Lung (tissue), 13 donors: ENCODE measurements around the gene PTBP1. TPM values are rescaled to one million over a fixed set of nuclear protein-coding genes. Genes with fewer than 3 reads are reported as not detected.
A peak's percentile ranks its signal among the peaks of the same experiment; 100 is the strongest.

Experiments
- ATAC-seq: fragments of 200-7000 bp; cut with Tn5 transposase; one replicate; pipeline ENCODE4 v1.9.1; 2020; ENCODE audit warnings: moderate number of reproducible peaks; ENCODE audit not compliant: insufficient read depth, low FRiP score
- DNase-seq, 3 donors: peaks; one replicate each; pipeline ENCODE4 v3.0.0-alpha.2; 2013 to 2017
- H3K27ac ChIP-seq, 2 donors: one replicate each; pipeline ENCODE4 v1.5.1; 2013; ENCODE audit warnings: mild to moderate bottlenecking in 2 of 2, moderate library complexity in 2 of 2, control low read depth in 1 of 2, inconsistent platforms in 1 of 2, low read depth in 1 of 2, low read length in 1 of 2
- H3K27me3 ChIP-seq, 3 donors: one replicate each; pipeline ENCODE4 v1.5.1; 2013; ENCODE audit warnings: low read length in 2 of 3; ENCODE audit not compliant: control insufficient read depth in 3 of 3, insufficient read depth in 3 of 3
- H3K36me3 ChIP-seq, 4 donors: one replicate each; pipeline ENCODE4 v1.5.1; 2013; ENCODE audit warnings: low read length in 4 of 4, mild to moderate bottlenecking in 1 of 4, moderate library complexity in 1 of 4; ENCODE audit not compliant: control insufficient read depth in 4 of 4, insufficient read depth in 4 of 4
- H3K4me1 ChIP-seq, 5 donors: one replicate each; pipeline ENCODE4 v1.5.1; 2013; ENCODE audit warnings: low read length in 5 of 5, mild to moderate bottlenecking in 2 of 5, moderate library complexity in 1 of 5; ENCODE audit not compliant: control insufficient read depth in 5 of 5, insufficient read depth in 5 of 5
- H3K4me3 ChIP-seq: one replicate; pipeline ENCODE4 v1.5.1; 2013; ENCODE audit warnings: mild to moderate bottlenecking, control low read depth, moderate library complexity
- H3K9ac ChIP-seq, 2 donors: one replicate each; pipeline ENCODE4 v1.5.1; 2013; ENCODE audit warnings: low read length in 2 of 2, control low read depth in 1 of 2; ENCODE audit not compliant: insufficient read depth in 1 of 2
- H3K9me3 ChIP-seq, 4 donors: one replicate each; pipeline ENCODE4 v1.5.1; 2013; ENCODE audit warnings: low read length in 3 of 4, mild to moderate bottlenecking in 1 of 4, moderate library complexity in 1 of 4; ENCODE audit not compliant: control insufficient read depth in 4 of 4, insufficient read depth in 3 of 4
- CTCF ChIP-seq: IDR thresholded peaks from 2 replicates; pipeline ENCODE4 v1.5.1; 2012; ENCODE audit warnings: mild to moderate bottlenecking; ENCODE audit errors: control extremely low read depth, extremely low read depth
- WGBS, 2 donors: extraction: QIAGEN DNeasy Blood & Tissue Kit; methylation state at CpG; one replicate each; pipeline ENCODE4 v1.1.7; 2013; 5-methylcytosine and 5-hydroxymethylcytosine counted together
- polyA plus RNA-seq, 2 donors: library from polyadenylated mRNA; stranded (reverse); fragments of 200-250 nt; gene quantifications; one replicate each; pipeline ENCODE4 v1.2.1, GENCODE V29; 2013
- small RNA-seq: library from RNA; depleted of rRNA; stranded (forward); fragments of <200 nt; gene quantifications from one replicate; pipeline ENCODE3, GENCODE V24; 2014; ENCODE audit warnings: low replicate concordance
- total RNA-seq, 2 donors: library from RNA; depleted of rRNA in 1 of 2; stranded (reverse); fragments of >200 nt in 1 of 2; gene quantifications; one replicate each; pipeline ENCODE4 v1.2.1, GENCODE V29; 2014 to 2021
- donor health status: control.
- donor health status: control.
- donor health status: Bipolar disorder and iron deficiency.
- donor health status: healthy.
- donor health status: DM: yes; HTN: yes; CAD: no.

The PTBP1 gene
- total and polyA plus RNA-seq, 4 donors, result 112 to 321 (median 203) TPM

- Histone ChIP-seq H3K9me3 (no peaks in the 10 kb centered on the region), H3K4me1 (peaks cover 0 to 13% (median 9%) of the 10 kb centered on the region in 5 donors), H3K9ac (no peak within 1 kb of the TSS), H3K27ac (peak within 1 kb of the TSS; percentile 22 to 55), H3K4me3 (no peak within 1 kb of the TSS), H3K27me3 (peaks cover 0 to 12% (median 0%) of the 10 kb centered on the region in 3 donors), H3K36me3 (no peaks in the 10 kb centered on the region)
- TF ChIP-seq CTCF, result no peak
- no peak for ATAC-seq
- 19 to 39% methylated on average over 21 to 24 of the region's 24 CpGs for WGBS, 2 donors
- DNase-seq, result peak in 2 of 3 donors; percentile 40 to 67
Measured at GRCh38 chr19:858868-859843, 61.9 kb downstream of the PTBP1 start, which contains the start of gene CFD. CFD (plus strand) TSS chr19:859664; CDS start chr19:859690, 26 bp downstream.

GRCh38 chr19:861141-861755 is 64.0 kb downstream of the PTBP1 start:
- Histone ChIP-seq H3K9me3 (no peaks in the 10 kb centered on the region), H3K27me3 (peaks cover 0 to 12% (median 0%) of the 10 kb centered on the region in 3 donors), H3K4me1 (peaks cover 0 to 13% (median 9%) of the 10 kb centered on the region in 5 donors), H3K27ac (no peak overlapping the region), H3K9ac (no peak overlapping the region), H3K36me3 (no peaks in the 10 kb centered on the region), H3K4me3 (no peak overlapping the region)
- 57 to 62% methylated on average over 25 to 35 of the region's 35 CpGs for WGBS, 2 donors
- no peak for TF ChIP-seq CTCF
- DNase-seq, result no peak
- no peak for ATAC-seq

Small RNA genes lying within 50 kb of the gene (small RNA-seq; reads per million reads assigned to genes)
- not detected for gene MIR3187

Other genes with a start within 250 kb of the PTBP1 start
- gene BSG, start 224.9 kb upstream of the PTBP1 start, total RNA-seq, result 100 to 1,000 TPM; 239 to 416 TPM
- 100 to 1,000 TPM; 333 to 376 TPM for gene BSG, start 224.9 kb upstream of the PTBP1 start, polyA plus RNA-seq
- gene HCN2, start 207.6 kb upstream of the PTBP1 start, total RNA-seq, result under 1 TPM; 0.21 to 0.37 TPM
- under 1 TPM; 0.04 to 0.11 TPM for gene HCN2, start 207.6 kb upstream of the PTBP1 start, polyA plus RNA-seq
- 10 to 100 TPM; 16.1 to 43.3 TPM for gene POLRMT, start 163.9 kb upstream of the PTBP1 start, total RNA-seq
- 10 to 100 TPM; 33.5 to 76.7 TPM for gene POLRMT, start 163.9 kb upstream of the PTBP1 start, polyA plus RNA-seq
- gene FGF22, start 157.6 kb upstream of the PTBP1 start, total RNA-seq, result under 1 TPM; 0.23 to 0.46 TPM
- gene FGF22, start 157.6 kb upstream of the PTBP1 start, polyA plus RNA-seq, result under 1 TPM; 0.10 to 0.85 TPM
- gene RNF126, start 134.2 kb upstream of the PTBP1 start, total RNA-seq, result 10 to 100 TPM; 18.1 to 46.2 TPM
- 10 to 100 TPM; 32.2 to 41.9 TPM for gene RNF126, start 134.2 kb upstream of the PTBP1 start, polyA plus RNA-seq
- gene FSTL3, start 121.1 kb upstream of the PTBP1 start, total RNA-seq, result 100 to 1,000 TPM in 1 of 2 donors, 10 to 100 TPM in 1; 15.1 to 120 TPM
- gene FSTL3, start 121.1 kb upstream of the PTBP1 start, polyA plus RNA-seq, result 100 to 1,000 TPM; 109 to 172 TPM
- 1 to 10 TPM in 1 of 2 donors, not detected in 1; 2.0 TPM for gene PRSS57, start 102.0 kb upstream of the PTBP1 start, total RNA-seq
- gene PRSS57, start 102.0 kb upstream of the PTBP1 start, polyA plus RNA-seq, result under 1 TPM; 0.10 to 0.60 TPM
- 10 to 100 TPM; 33.5 to 45.7 TPM for gene PALM, start 88.5 kb upstream of the PTBP1 start, total RNA-seq
- 10 to 100 TPM; 16.2 to 22.7 TPM for gene PALM, start 88.5 kb upstream of the PTBP1 start, polyA plus RNA-seq
- 10 to 100 TPM; 14.9 to 23.6 TPM for gene MISP, start 46.3 kb upstream of the PTBP1 start, total RNA-seq
- 10 to 100 TPM; 20.5 to 23.7 TPM for gene MISP, start 46.3 kb upstream of the PTBP1 start, polyA plus RNA-seq
- 10 to 100 TPM in 1 of 2 donors, 1 to 10 TPM in 1; 8.1 to 14.1 TPM for gene PLPPR3, start 24.5 kb downstream of the PTBP1 start, total RNA-seq
- 1 to 10 TPM in 1 of 2 donors, under 1 TPM in 1; 0.91 to 4.2 TPM for gene PLPPR3, start 24.5 kb downstream of the PTBP1 start, polyA plus RNA-seq
- 1 to 10 TPM; 2.1 to 9.8 TPM for gene AZU1, start 30.4 kb downstream of the PTBP1 start, total RNA-seq
- gene AZU1, start 30.4 kb downstream of the PTBP1 start, polyA plus RNA-seq, result 1 to 10 TPM; 2.0 to 6.7 TPM
- 10 to 100 TPM in 1 of 2 donors, under 1 TPM in 1; 0.58 to 23.3 TPM for gene PRTN3, start 43.5 kb downstream of the PTBP1 start, total RNA-seq
- gene PRTN3, start 43.5 kb downstream of the PTBP1 start, polyA plus RNA-seq, result 10 to 100 TPM in 1 of 2 donors, under 1 TPM in 1; 0.85 to 18.5 TPM
- 10 to 100 TPM in 1 of 2 donors, 1 to 10 TPM in 1; 1.4 to 16.6 TPM for gene ELANE, start 54.9 kb downstream of the PTBP1 start, total RNA-seq
- gene ELANE, start 54.9 kb downstream of the PTBP1 start, polyA plus RNA-seq, result 10 to 100 TPM in 1 of 2 donors, 1 to 10 TPM in 1; 2.0 to 21.0 TPM
- 100 to 1,000 TPM in 1 of 2 donors, 10 to 100 TPM in 1; 90.8 to 185 TPM for gene CFD, start 62.2 kb downstream of the PTBP1 start, total RNA-seq
- 100 to 1,000 TPM in 1 of 2 donors, 10 to 100 TPM in 1; 97.2 to 227 TPM for gene CFD, start 62.2 kb downstream of the PTBP1 start, polyA plus RNA-seq
- gene MED16, start 95.7 kb downstream of the PTBP1 start, total RNA-seq, result 10 to 100 TPM; 38.7 to 59.7 TPM
- 10 to 100 TPM; 44.8 to 72.3 TPM for gene MED16, start 95.7 kb downstream of the PTBP1 start, polyA plus RNA-seq
- not detected for gene RNU6-9, start 96.0 kb downstream of the PTBP1 start, total RNA-seq
- not detected for gene RNU6-9, start 96.0 kb downstream of the PTBP1 start, polyA plus RNA-seq
- gene R3HDM4, start 115.8 kb downstream of the PTBP1 start, total RNA-seq, result 10 to 100 TPM; 31.6 to 69.2 TPM
- 100 to 1,000 TPM in 1 of 2 donors, 10 to 100 TPM in 1; 86.1 to 139 TPM for gene R3HDM4, start 115.8 kb downstream of the PTBP1 start, polyA plus RNA-seq
- under 1 TPM in 1 of 2 donors, not detected in 1; 0.21 TPM for gene KISS1R, start 119.9 kb downstream of the PTBP1 start, total RNA-seq
- under 1 TPM in 1 of 2 donors, not detected in 1; 0.13 TPM for gene KISS1R, start 119.9 kb downstream of the PTBP1 start, polyA plus RNA-seq
- gene ARID3A, start 128.6 kb downstream of the PTBP1 start, total RNA-seq, result 10 to 100 TPM; 22.6 to 29.7 TPM
- gene ARID3A, start 128.6 kb downstream of the PTBP1 start, polyA plus RNA-seq, result 10 to 100 TPM in 1 of 2 donors, 1 to 10 TPM in 1; 7.7 to 17.0 TPM
- gene WDR18, start 186.9 kb downstream of the PTBP1 start, total RNA-seq, result 10 to 100 TPM; 36.6 to 60.2 TPM
- gene WDR18, start 186.9 kb downstream of the PTBP1 start, polyA plus RNA-seq, result 10 to 100 TPM; 43.4 to 48.0 TPM
- 10 to 100 TPM in 1 of 2 donors, 1 to 10 TPM in 1; 2.6 to 11.6 TPM for gene GRIN3B, start 203.0 kb downstream of the PTBP1 start, total RNA-seq
- 1 to 10 TPM; 1.3 to 2.3 TPM for gene GRIN3B, start 203.0 kb downstream of the PTBP1 start, polyA plus RNA-seq
- 100 to 1,000 TPM in 1 of 2 donors, 10 to 100 TPM in 1; 61.1 to 195 TPM for gene TMEM259, start 223.7 kb downstream of the PTBP1 start, total RNA-seq
- gene TMEM259, start 223.7 kb downstream of the PTBP1 start, polyA plus RNA-seq, result 100 to 1,000 TPM; 194 to 262 TPM
- gene RNU6-2, start 224.1 kb downstream of the PTBP1 start, total RNA-seq, result not detected
- not detected for gene RNU6-2, start 224.1 kb downstream of the PTBP1 start, polyA plus RNA-seq
- gene CNN2, start 229.2 kb downstream of the PTBP1 start, total RNA-seq, result 100 to 1,000 TPM; 161 to 236 TPM
- 100 to 1,000 TPM; 162 to 198 TPM for gene CNN2, start 229.2 kb downstream of the PTBP1 start, polyA plus RNA-seq
- 10 to 100 TPM; 20.1 to 50.0 TPM for gene ABCA7, start 242.7 kb downstream of the PTBP1 start, total RNA-seq
- gene ABCA7, start 242.7 kb downstream of the PTBP1 start, polyA plus RNA-seq, result 10 to 100 TPM; 33.5 to 54.4 TPM